ENCODE results near the gene TMEM19. TPM values are rescaled to one million over a fixed set of nuclear protein-coding genes. Genes with fewer than 3 reads are reported as not detected.

TMEM19 gene
- 17.3 and 39.5 TPM in 2 replicates for total RNA-seq (2021)
- percentile 63 among the genes with signal in this experiment for Bru-seq, nascent RNA
- BruChase-seq, experiment 1, labeled RNA remaining after a 2-hour chase: percentile 72 among the genes with signal in this experiment
- BruChase-seq, experiment 2, labeled RNA remaining after a 6-hour chase: percentile 89 among the genes with signal in this experiment
- long read RNA-seq, full-length matches to known transcripts: 47 of 58 reads
- long read RNA-seq, partial matches to known transcripts: 1 of 58 reads
- long read RNA-seq, other reads (novel, unspliced or antisense): 10 of 58 reads

DNA sequence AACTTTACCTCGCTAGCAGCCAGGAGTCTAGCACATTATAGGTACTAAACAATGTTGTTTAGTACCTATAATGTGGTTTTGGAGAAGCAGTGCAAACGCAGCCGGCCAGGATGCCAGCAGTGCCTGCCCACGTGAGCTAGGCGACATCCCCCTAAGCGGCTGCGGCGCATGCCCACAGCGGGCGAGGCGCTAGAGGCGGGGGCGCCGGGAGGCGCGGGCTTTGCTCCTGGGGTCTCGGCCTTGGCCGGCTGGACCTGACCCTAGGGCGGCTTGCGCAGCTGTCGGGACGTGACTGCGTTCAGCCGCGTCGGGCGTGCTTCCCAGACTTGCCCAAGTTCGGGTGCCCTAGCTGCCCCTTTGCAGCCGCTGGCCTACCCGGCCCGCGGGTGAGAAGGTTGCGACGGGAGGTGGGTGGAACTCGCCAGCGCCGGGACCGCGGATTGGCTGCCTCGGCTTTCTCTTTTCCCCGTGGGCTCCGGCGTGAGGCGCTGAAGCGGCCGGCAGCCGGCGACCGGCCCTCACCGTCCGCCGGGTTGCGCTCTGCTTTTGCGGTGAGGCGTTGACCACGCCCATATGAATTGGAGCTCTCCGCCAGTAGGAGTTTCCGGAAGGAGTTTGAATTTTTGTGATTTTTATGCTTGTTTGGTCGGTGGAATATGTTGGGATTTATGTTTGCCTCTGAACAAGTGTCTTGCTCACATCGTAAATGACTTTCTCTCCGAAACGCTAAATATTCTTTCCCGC is at the start of gene TMEM19:
Gene TMEM19, plus strand, starts transcription at position 169 of the 744 bp plus-strand sequence. CDS start 599 bp downstream, outside the sequence.
- DNase-seq: peak; percentile 78 to 89
- POLR2A ChIA-PET (ENCODE audit: unreplicated experiment): interaction anchor here (0.5 to 2.1 kb wide), 5 partner anchors 22 to 1739 kb away, joined by 3 to 11 read pairs (median 4); partner anchors contain the start of genes RAB21, THAP2 and ZFC3H1
- peak within 1 kb of the TSS; percentile 93 for H2AFZ ChIP-seq
- H3K4me2 ChIP-seq: peak within 1 kb of the TSS; percentile 91
- H3K27ac ChIP-seq: peak within 1 kb of the TSS; percentile 72
- H3K4me1 ChIP-seq (replicated peaks; ENCODE audit: insufficient read depth): peaks cover 13% of the 10 kb centered on the region
- TF ChIP-seq, protein P1, sequence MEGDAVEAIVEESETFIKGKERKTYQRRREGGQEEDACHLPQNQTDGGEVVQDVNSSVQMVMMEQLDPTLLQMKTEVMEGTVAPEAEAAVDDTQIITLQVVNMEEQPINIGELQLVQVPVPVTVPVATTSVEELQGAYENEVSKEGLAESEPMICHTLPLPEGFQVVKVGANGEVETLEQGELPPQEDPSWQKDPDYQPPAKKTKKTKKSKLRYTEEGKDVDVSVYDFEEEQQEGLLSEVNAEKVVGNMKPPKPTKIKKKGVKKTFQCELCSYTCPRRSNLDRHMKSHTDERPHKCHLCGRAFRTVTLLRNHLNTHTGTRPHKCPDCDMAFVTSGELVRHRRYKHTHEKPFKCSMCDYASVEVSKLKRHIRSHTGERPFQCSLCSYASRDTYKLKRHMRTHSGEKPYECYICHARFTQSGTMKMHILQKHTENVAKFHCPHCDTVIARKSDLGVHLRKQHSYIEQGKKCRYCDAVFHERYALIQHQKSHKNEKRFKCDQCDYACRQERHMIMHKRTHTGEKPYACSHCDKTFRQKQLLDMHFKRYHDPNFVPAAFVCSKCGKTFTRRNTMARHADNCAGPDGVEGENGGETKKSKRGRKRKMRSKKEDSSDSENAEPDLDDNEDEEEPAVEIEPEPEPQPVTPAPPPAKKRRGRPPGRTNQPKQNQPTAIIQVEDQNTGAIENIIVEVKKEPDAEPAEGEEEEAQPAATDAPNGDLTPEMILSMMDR (conservative IDR thresholded peaks at IDR 0.05): peak; percentile 20; the same call in 1 of the 2 replicates
- no peak for TF ChIP-seq EZH2 (IDR thresholded peaks at IDR 0.05; ENCODE audit: low read depth)
- TSS peak; percentile 38 for BruUV-seq (replicated peaks)
- H3K27me3 ChIP-seq (ENCODE audit: insufficient read depth, low read depth): no peaks in the 10 kb centered on the region
- H3K4me3 ChIP-seq: peak within 1 kb of the TSS; percentile 96
- peaks cover 17% of the 10 kb centered on the region for H3K79me2 ChIP-seq (ENCODE audit: low read depth)
- no peaks in the 10 kb centered on the region for H3K9me2 ChIP-seq (ENCODE audit: insufficient read depth)
- intact Hi-C loops (cut with micrococcal nuclease; ENCODE audit: unreplicated experiment): loop anchor here (1.0 to 2.0 kb wide), 3 partner anchors 19 to 69 kb away; partner anchors contain the start of genes RAB21 and THAP2
- no peaks in the 10 kb centered on the region for H4K20me1 ChIP-seq (ENCODE audit: insufficient read depth)
- H3F3A ChIP-seq (ENCODE audit: insufficient read depth, low read depth): peaks cover 5% of the 10 kb centered on the region
- CTCF ChIA-PET: interaction anchor here (0.5 to 2.8 kb wide), 3 partner anchors 61 to 192 kb away, joined by 7 to 17 read pairs (median 8); no protein-coding TSS in a partner anchor
- no peaks in the 10 kb centered on the region for H3K9me3 ChIP-seq (ENCODE audit: insufficient read depth, low read depth)
- H3K36me3 ChIP-seq (ENCODE audit: low read depth): no peaks in the 10 kb centered on the region

DNA sequence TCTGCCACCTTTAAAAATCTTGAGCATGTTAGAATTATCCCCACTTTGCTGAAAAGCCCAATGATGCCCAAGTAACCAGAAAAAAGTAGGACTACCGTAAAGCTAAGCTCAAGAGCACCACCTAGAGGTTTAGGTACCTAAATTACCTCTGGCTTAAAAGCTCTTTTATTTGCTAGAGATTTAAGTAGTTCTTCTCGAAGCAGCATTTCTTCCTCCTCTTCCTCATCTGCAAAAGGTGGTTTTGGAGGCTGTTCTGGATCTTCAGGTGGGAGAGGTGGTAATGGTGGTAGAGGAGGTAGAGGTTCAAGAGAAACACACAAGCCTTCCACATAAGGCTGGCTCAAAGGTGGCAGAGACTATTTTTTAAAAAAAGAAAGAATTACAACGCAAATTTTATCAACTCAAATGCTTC is 49.2 kb upstream of the TMEM19 start:
- H3K9me2 ChIP-seq (ENCODE audit: insufficient read depth): no peaks in the 10 kb centered on the region
- H3K4me2 ChIP-seq: no peak overlapping the region
- no peaks in the 10 kb centered on the region for H3K4me1 ChIP-seq (replicated peaks; ENCODE audit: insufficient read depth)
- H3F3A ChIP-seq (ENCODE audit: insufficient read depth, low read depth): peaks cover 15% of the 10 kb centered on the region; the same call in 1 of the 2 replicates
- no peak overlapping the region for H3K4me3 ChIP-seq
- H3K9me3 ChIP-seq (ENCODE audit: insufficient read depth, low read depth): no peaks in the 10 kb centered on the region
- H3K27ac ChIP-seq: no peak overlapping the region
- TF ChIP-seq EZH2 (IDR thresholded peaks at IDR 0.05; ENCODE audit: low read depth): no peak
- TF ChIP-seq, protein P1 (conservative IDR thresholded peaks at IDR 0.05): peak; percentile 76
- peaks cover 14% of the 10 kb centered on the region for H4K20me1 ChIP-seq (ENCODE audit: insufficient read depth)
- H3K36me3 ChIP-seq (ENCODE audit: low read depth): peaks cover 52% of the 10 kb centered on the region
- H3K79me2 ChIP-seq (ENCODE audit: low read depth): no peaks in the 10 kb centered on the region
- DNase-seq: peak in 1 of 2 experiments; percentile 53
- intact Hi-C loops (cut with micrococcal nuclease; ENCODE audit: unreplicated experiment): loop anchor here (5.0 to 10.0 kb wide), 3 partner anchors 111 to 422 kb away; no protein-coding TSS in a partner anchor
- POLR2A ChIA-PET (ENCODE audit: unreplicated experiment): interaction anchor here (0.6 to 0.7 kb wide), 3 partner anchors 15 to 776 kb away, joined by 3 to 7 read pairs (median 4); no protein-coding TSS in a partner anchor
- H2AFZ ChIP-seq: no peak overlapping the region
- CTCF ChIA-PET: interaction anchor here (0.7 to 1.3 kb wide), 3 partner anchors 27 to 110 kb away, joined by 3 to 12 read pairs (median 5); partner anchors contain the start of genes THAP2 and ZFC3H1
- H3K27me3 ChIP-seq (ENCODE audit: insufficient read depth, low read depth): no peaks in the 10 kb centered on the region
- BruUV-seq (replicated peaks): no TSS peak

- H2AFZ ChIP-seq: no peak overlapping the region
Measured at GRCh38 chr12:71638499-71638898, 47.4 kb upstream of the TMEM19 start.

More at GRCh38 chr12:71638499-71638898, 47.4 kb upstream of the TMEM19 start:
- H3K4me2 ChIP-seq: no peak overlapping the region
- TF ChIP-seq EZH2 (IDR thresholded peaks at IDR 0.05; ENCODE audit: low read depth): no peak
- TF ChIP-seq, protein P1 (conservative IDR thresholded peaks at IDR 0.05): no peak
- peaks cover 15% of the 10 kb centered on the region; the same call in 1 of the 2 replicates for H3F3A ChIP-seq (ENCODE audit: insufficient read depth, low read depth)
- peaks cover 14% of the 10 kb centered on the region for H4K20me1 ChIP-seq (ENCODE audit: insufficient read depth)
- H3K79me2 ChIP-seq (ENCODE audit: low read depth): no peaks in the 10 kb centered on the region
- H3K27me3 ChIP-seq (ENCODE audit: insufficient read depth, low read depth): no peaks in the 10 kb centered on the region
- H3K4me3 ChIP-seq: no peak overlapping the region
- H3K27ac ChIP-seq: no peak overlapping the region
- peaks cover 42% of the 10 kb centered on the region for H3K36me3 ChIP-seq (ENCODE audit: low read depth)
- H3K9me2 ChIP-seq (ENCODE audit: insufficient read depth): no peaks in the 10 kb centered on the region
- BruUV-seq (replicated peaks): no TSS peak
- ChIA-PET CTCF (no interaction called here), POLR2A (ENCODE audit: unreplicated experiment) (no interaction called here)
- no peaks in the 10 kb centered on the region for H3K9me3 ChIP-seq (ENCODE audit: insufficient read depth, low read depth)
- no peaks in the 10 kb centered on the region for H3K4me1 ChIP-seq (replicated peaks; ENCODE audit: insufficient read depth)
- no peak for DNase-seq
- intact Hi-C loops (cut with micrococcal nuclease; ENCODE audit: unreplicated experiment): loop anchor here (5.0 to 10.0 kb wide), 3 partner anchors 109 to 424 kb away; no protein-coding TSS in a partner anchor
